ENCODE results near the gene PARP12. TPM values are rescaled to one million over a fixed set of nuclear protein-coding genes. Genes with fewer than 3 reads are reported as not detected.

PARP12 gene
- total and polyA plus RNA-seq, 10 of the 15 experiments (the other 5 are each of a cell fraction or from before 2014, with no cell fraction given): 0.98 to 51.8 (median 18.0) TPM

DNA sequence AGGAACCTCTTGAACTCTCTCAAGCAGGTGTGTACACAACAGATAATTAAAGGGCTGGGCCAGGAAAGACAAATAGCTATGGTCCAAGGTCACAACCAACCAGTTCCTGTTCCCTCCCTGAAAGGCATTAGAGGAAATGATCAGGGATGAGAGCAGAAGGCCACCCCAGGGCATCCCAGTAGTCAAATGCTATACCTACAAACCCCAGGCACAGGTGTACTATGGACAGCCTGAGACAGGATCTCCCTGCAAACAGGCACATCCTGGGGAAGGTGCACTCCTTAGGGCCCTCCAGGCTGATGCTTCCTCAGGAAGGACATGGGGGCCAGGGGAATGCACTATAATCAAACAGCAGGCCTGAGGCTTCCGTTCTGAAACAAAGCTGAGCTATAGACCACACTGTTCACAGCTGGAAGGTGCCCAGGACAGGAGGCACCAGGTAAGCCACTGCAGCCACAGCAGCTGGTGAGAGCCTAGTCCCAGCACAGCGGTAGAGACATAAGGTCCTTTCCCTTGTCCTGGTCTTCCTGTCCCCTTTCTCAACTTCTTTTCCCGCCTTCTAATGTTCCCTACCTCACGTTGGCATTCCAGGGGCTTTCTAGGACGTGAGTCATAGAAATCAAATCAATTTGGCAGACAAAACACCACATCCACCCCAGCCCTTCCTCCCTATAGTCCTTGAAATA lies 13.3 kb downstream of the PARP12 start (continued):
- TF ChIP-seq, protein P1, sequence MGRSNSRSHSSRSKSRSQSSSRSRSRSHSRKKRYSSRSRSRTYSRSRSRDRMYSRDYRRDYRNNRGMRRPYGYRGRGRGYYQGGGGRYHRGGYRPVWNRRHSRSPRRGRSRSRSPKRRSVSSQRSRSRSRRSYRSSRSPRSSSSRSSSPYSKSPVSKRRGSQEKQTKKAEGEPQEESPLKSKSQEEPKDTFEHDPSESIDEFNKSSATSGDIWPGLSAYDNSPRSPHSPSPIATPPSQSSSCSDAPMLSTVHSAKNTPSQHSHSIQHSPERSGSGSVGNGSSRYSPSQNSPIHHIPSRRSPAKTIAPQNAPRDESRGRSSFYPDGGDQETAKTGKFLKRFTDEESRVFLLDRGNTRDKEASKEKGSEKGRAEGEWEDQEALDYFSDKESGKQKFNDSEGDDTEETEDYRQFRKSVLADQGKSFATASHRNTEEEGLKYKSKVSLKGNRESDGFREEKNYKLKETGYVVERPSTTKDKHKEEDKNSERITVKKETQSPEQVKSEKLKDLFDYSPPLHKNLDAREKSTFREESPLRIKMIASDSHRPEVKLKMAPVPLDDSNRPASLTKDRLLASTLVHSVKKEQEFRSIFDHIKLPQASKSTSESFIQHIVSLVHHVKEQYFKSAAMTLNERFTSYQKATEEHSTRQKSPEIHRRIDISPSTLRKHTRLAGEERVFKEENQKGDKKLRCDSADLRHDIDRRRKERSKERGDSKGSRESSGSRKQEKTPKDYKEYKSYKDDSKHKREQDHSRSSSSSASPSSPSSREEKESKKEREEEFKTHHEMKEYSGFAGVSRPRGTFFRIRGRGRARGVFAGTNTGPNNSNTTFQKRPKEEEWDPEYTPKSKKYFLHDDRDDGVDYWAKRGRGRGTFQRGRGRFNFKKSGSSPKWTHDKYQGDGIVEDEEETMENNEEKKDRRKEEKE (IDR thresholded peaks at IDR 0.05): no peak
- TF ChIP-seq RB1 (IDR thresholded peaks at IDR 0.05; ENCODE audit: borderline replicate concordance) (no peak), ATF7 (IDR thresholded peaks at IDR 0.05; ENCODE audit: low read depth) (no peak)

DNA sequence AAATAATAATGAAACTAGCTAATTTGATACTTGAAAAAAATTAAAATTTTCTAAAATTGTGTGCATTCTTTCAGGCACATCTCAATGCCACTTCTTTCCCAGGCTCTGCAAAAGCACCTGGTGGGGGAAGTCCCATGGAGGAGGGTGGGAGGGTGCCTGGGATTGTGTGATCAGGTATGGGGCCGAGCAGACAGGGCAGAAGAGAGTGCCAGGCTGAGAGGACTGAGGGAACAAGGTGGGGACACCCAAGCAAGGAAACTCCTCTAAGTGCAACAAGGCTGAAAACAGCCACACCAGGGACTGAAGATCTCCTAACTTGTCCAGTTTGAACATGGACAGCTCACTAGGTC lies 13.8 kb downstream of the PARP12 start:
- DNase-seq (ENCODE audit: low read depth, low spot score): no peak
- BruUV-seq (replicated peaks): no TSS peak
- FAIRE-seq: no peak
- Histone ChIP-seq H3K9ac (ENCODE audit: control insufficient read depth, insufficient read depth, low read length) (no peak overlapping the region), H3K27ac (ENCODE audit: control insufficient read depth, insufficient read depth) (no peak overlapping the region), H3K36me3 (ENCODE audit: control insufficient read depth in 2 of 2, insufficient read depth in 2 of 2, low read length in 1 of 2) (peaks cover 0 to 2% of the 10 kb centered on the region in 2 experiments; a peak in 1 of 4 replicates), H4K20me1 (ENCODE audit: control insufficient read depth, insufficient read depth) (no peaks in the 10 kb centered on the region), H3K79me2 (ENCODE audit: control insufficient read depth, insufficient read depth, low read length) (no peaks in the 10 kb centered on the region), H3K4me2 (ENCODE audit: control insufficient read depth, insufficient read depth) (no peak overlapping the region), H3K27me3 (replicated peaks in 1 of 2; ENCODE audit: control insufficient read depth in 2 of 2, insufficient read depth in 2 of 2, low read length in 1 of 2) (no peaks in the 10 kb centered on the region), H3K4me1 (ENCODE audit: control insufficient read depth, insufficient read depth, low read length) (peaks cover 6% of the 10 kb centered on the region), H3K4me3 (no peak overlapping the region), H3K9me3 (replicated peaks; ENCODE audit: control insufficient read depth, insufficient read depth, low read length) (no peaks in the 10 kb centered on the region), H2AFZ (ENCODE audit: control insufficient read depth, low read depth, low read length) (no peak overlapping the region)
- in situ Hi-C loops (cut with MboI): no loop called here
- no peak for ATAC-seq
- TF ChIP-seq BCL11A (IDR thresholded peaks at IDR 0.05; ENCODE audit: low read depth, low read length): no peak
- no peak for TF ChIP-seq SMAD1 (IDR thresholded peaks at IDR 0.05; ENCODE audit: low read depth, partially characterized antibody)
- TF ChIP-seq ETV6 (conservative IDR thresholded peaks at IDR 0.05 in 1 of 2, IDR thresholded peaks at IDR 0.05 in 1 of 2; ENCODE audit: borderline replicate concordance in 1 of 2, low read depth in 1 of 2): no peak
- TF ChIP-seq, protein P2, sequence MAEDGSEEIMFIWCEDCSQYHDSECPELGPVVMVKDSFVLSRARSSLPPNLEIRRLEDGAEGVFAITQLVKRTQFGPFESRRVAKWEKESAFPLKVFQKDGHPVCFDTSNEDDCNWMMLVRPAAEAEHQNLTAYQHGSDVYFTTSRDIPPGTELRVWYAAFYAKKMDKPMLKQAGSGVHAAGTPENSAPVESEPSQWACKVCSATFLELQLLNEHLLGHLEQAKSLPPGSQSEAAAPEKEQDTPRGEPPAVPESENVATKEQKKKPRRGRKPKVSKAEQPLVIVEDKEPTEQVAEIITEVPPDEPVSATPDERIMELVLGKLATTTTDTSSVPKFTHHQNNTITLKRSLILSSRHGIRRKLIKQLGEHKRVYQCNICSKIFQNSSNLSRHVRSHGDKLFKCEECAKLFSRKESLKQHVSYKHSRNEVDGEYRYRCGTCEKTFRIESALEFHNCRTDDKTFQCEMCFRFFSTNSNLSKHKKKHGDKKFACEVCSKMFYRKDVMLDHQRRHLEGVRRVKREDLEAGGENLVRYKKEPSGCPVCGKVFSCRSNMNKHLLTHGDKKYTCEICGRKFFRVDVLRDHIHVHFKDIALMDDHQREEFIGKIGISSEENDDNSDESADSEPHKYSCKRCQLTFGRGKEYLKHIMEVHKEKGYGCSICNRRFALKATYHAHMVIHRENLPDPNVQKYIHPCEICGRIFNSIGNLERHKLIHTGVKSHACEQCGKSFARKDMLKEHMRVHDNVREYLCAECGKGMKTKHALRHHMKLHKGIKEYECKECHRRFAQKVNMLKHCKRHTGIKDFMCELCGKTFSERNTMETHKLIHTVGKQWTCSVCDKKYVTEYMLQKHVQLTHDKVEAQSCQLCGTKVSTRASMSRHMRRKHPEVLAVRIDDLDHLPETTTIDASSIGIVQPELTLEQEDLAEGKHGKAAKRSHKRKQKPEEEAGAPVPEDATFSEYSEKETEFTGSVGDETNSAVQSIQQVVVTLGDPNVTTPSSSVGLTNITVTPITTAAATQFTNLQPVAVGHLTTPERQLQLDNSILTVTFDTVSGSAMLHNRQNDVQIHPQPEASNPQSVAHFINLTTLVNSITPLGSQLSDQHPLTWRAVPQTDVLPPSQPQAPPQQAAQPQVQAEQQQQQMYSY (CRISPR knock-in tag; IDR thresholded peaks at IDR 0.05): no peak
- ChIA-PET SMC1A (ENCODE audit: uncharacterized antibody, unreplicated experiment) (interaction anchor here (0.9 to 1.0 kb wide), 2 partner anchors 8 to 307 kb away, joined by 3 read pairs; no protein-coding TSS in a partner anchor), RAD21 (ENCODE audit: unreplicated experiment) (no interaction called here), CTCF (no interaction called here), POLR2A (interaction anchor here (0.6 kb wide), 1 partner anchor 199 kb away, joined by 4 read pairs; no protein-coding TSS in a partner anchor)
- 25% methylated on average over 1 of the region's 1 CpG for WGBS (ENCODE audit: insufficient coverage, insufficient replicate concordance, low lambda C conversion rate, missing lambda C conversion rate)
- intact Hi-C loops (cut with micrococcal nuclease; ENCODE audit: unreplicated experiment): no loop called here
